Measurements from ENCODE around the gene C2CD4A.

C2CD4A gene

GRCh38 chr15:62087671-62088352 lies 21.0 kb downstream of the C2CD4A start:
- no peaks in the 10 kb centered on the region for H3K9me3 ChIP-seq (ENCODE audit: severe bottlenecking)
- H3K36me3 ChIP-seq: no peaks in the 10 kb centered on the region
- DNase-seq: no peak
- H3K4me3 ChIP-seq (ENCODE audit: low read depth, low read length): no peak overlapping the region
- no peak overlapping the region for H3K27ac ChIP-seq
- H3K27me3 ChIP-seq (ENCODE audit: insufficient read depth, low read depth, severe bottlenecking): no peaks in the 10 kb centered on the region
- no peak for TF ChIP-seq CTCF (IDR thresholded peaks at IDR 0.05; ENCODE audit: low read depth, low read length)

GRCh38 chr15:62088353-62088693 lies 21.5 kb downstream of the C2CD4A start:
- no peaks in the 10 kb centered on the region for H3K9me3 ChIP-seq (ENCODE audit: severe bottlenecking)
- no peaks in the 10 kb centered on the region for H3K27me3 ChIP-seq (ENCODE audit: insufficient read depth, low read depth, severe bottlenecking)
- no peak overlapping the region for H3K27ac ChIP-seq
- H3K4me3 ChIP-seq (ENCODE audit: low read depth, low read length): no peak overlapping the region
- TF ChIP-seq CTCF (IDR thresholded peaks at IDR 0.05; ENCODE audit: low read depth, low read length): no peak
- no peak for DNase-seq
- no peaks in the 10 kb centered on the region for H3K36me3 ChIP-seq

GRCh38 chr15:62089616-62090015 lies 22.8 kb downstream of the C2CD4A start:
- DNase-seq: no peak
- no peaks in the 10 kb centered on the region for H3K9me3 ChIP-seq (ENCODE audit: severe bottlenecking)
- TF ChIP-seq CTCF (IDR thresholded peaks at IDR 0.05; ENCODE audit: low read depth, low read length): no peak
- H3K27me3 ChIP-seq (ENCODE audit: insufficient read depth, low read depth, severe bottlenecking): no peaks in the 10 kb centered on the region
- no peak overlapping the region for H3K4me3 ChIP-seq (ENCODE audit: low read depth, low read length)
- H3K36me3 ChIP-seq: no peaks in the 10 kb centered on the region
- H3K27ac ChIP-seq: no peak overlapping the region

- Histone ChIP-seq H3K4me3 (ENCODE audit: low read depth, low read length) (no peak overlapping the region), H3K36me3 (no peaks in the 10 kb centered on the region), H3K9me3 (ENCODE audit: severe bottlenecking) (no peaks in the 10 kb centered on the region), H3K27ac (no peak overlapping the region), H3K27me3 (ENCODE audit: insufficient read depth, low read depth, severe bottlenecking) (no peaks in the 10 kb centered on the region)
- TF ChIP-seq CTCF (IDR thresholded peaks at IDR 0.05; ENCODE audit: low read depth, low read length): no peak
- DNase-seq: no peak
These were observed 24.2 kb downstream of the C2CD4A start for GRCh38 chr15:62090988-62091387.

GRCh38 chr15:62093809-62094208 lies 27.0 kb downstream of the C2CD4A start:
- H3K27me3 ChIP-seq (ENCODE audit: insufficient read depth, low read depth, severe bottlenecking): no peaks in the 10 kb centered on the region
- H3K27ac ChIP-seq: no peak overlapping the region
- no peak for DNase-seq
- no peak overlapping the region for H3K4me3 ChIP-seq (ENCODE audit: low read depth, low read length)
- no peaks in the 10 kb centered on the region for H3K36me3 ChIP-seq
- no peaks in the 10 kb centered on the region for H3K9me3 ChIP-seq (ENCODE audit: severe bottlenecking)
- no peak for TF ChIP-seq CTCF (IDR thresholded peaks at IDR 0.05; ENCODE audit: low read depth, low read length)

GRCh38 chr15:62094388-62094787 lies 27.6 kb downstream of the C2CD4A start:
- H3K9me3 ChIP-seq (ENCODE audit: severe bottlenecking): no peaks in the 10 kb centered on the region
- H3K4me3 ChIP-seq (ENCODE audit: low read depth, low read length): no peak overlapping the region
- no peak for TF ChIP-seq CTCF (IDR thresholded peaks at IDR 0.05; ENCODE audit: low read depth, low read length)
- DNase-seq: no peak
- H3K27me3 ChIP-seq (ENCODE audit: insufficient read depth, low read depth, severe bottlenecking): no peaks in the 10 kb centered on the region
- no peaks in the 10 kb centered on the region for H3K36me3 ChIP-seq
- H3K27ac ChIP-seq: no peak overlapping the region

Measured in WERI-Rb-1 (cell line).